GM21423 (cell line): ENCODE measurements around the gene UBA1.
A peak's percentile ranks its signal among the peaks of the same experiment; 100 is the strongest.

Experiments
- ATAC-seq: cut with Tn5 transposase; IDR thresholded peaks from one replicate; pipeline ENCODE4 v1.9.1; 2021; ENCODE audit warnings: mild to moderate bottlenecking, moderate library complexity; ENCODE audit not compliant: unreplicated experiment

The UBA1 gene

GRCh38 chrX:47227334-47227583, 33.6 kb downstream of the UBA1 start:
- no peak for ATAC-seq

GRCh38 chrX:47228550-47229270, 35.1 kb downstream of the UBA1 start:
- no peak for ATAC-seq

- no peak for ATAC-seq
These were observed 35.8 kb downstream of the UBA1 start for GRCh38 chrX:47229427-47229826.

- ATAC-seq = no peak
These were observed 36.7 kb downstream of the UBA1 start for GRCh38 chrX:47230136-47230868.

- ATAC-seq = no peak
These were observed 37.5 kb downstream of the UBA1 start for GRCh38 chrX:47231167-47231566.

- no peak for ATAC-seq
These were observed 38.7 kb downstream of the UBA1 start for GRCh38 chrX:47232197-47232802.

- peak; percentile 21 for ATAC-seq
These were observed 39.2 kb downstream of the UBA1 start, which contains the start of gene USP11 for GRCh38 chrX:47232803-47233332. Gene USP11, plus strand, starts transcription at chrX:47233009. Its CDS starts 35 bp downstream, at chrX:47233044.

- peak; percentile 86 for ATAC-seq
These were observed 39.9 kb downstream of the UBA1 start for GRCh38 chrX:47233333-47234113.

GRCh38 chrX:47234583-47234982, 41.0 kb downstream of the UBA1 start:
- no peak for ATAC-seq

GRCh38 chrX:47235691-47236103, 42.1 kb downstream of the UBA1 start:
- ATAC-seq = no peak

GRCh38 chrX:47239199-47239598, 45.6 kb downstream of the UBA1 start:
- no peak for ATAC-seq

- ATAC-seq = no peak
These were observed 46.4 kb downstream of the UBA1 start for GRCh38 chrX:47239898-47240545.

- no peak for ATAC-seq
These were observed 47.0 kb downstream of the UBA1 start for GRCh38 chrX:47240619-47241018.

GRCh38 chrX:47241201-47242011, 47.8 kb downstream of the UBA1 start:
- no peak for ATAC-seq

- ATAC-seq = no peak
These were observed 48.7 kb downstream of the UBA1 start for GRCh38 chrX:47242321-47242720.

- no peak for ATAC-seq
These were observed 49.7 kb downstream of the UBA1 start for GRCh38 chrX:47243351-47243750.

GRCh38 chrX:47244676-47245075, 51.0 kb downstream of the UBA1 start:
- ATAC-seq = no peak

- no peak for ATAC-seq
These were observed 51.5 kb downstream of the UBA1 start for GRCh38 chrX:47245156-47245555.

GRCh38 chrX:47247206-47247998, 53.8 kb downstream of the UBA1 start:
- no peak for ATAC-seq
